Measurements from ENCODE around the gene WNT9B. TPM values are rescaled to one million over a fixed set of nuclear protein-coding genes. Genes with fewer than 3 reads are reported as not detected.
A peak's percentile ranks its signal among the peaks of the same experiment; 100 is the strongest.

Gene WNT9B
- total and polyA plus RNA-seq, 2 experiments from 2014 or later, result 0.17 TPM; not detected in 1

- Histone ChIP-seq H3K79me2 (replicated peaks; ENCODE audit: insufficient read depth) (no peaks in the 10 kb centered on the region), H3K27me3 (ENCODE audit: insufficient read depth) (no peaks in the 10 kb centered on the region), H3K4me2 (no peak overlapping the region), H3K4me1 (ENCODE audit: insufficient read depth) (peaks cover 8% of the 10 kb centered on the region), H3K27ac (ENCODE audit: low read depth) (no peak overlapping the region), H3F3A (replicated peaks; ENCODE audit: low read depth) (no peaks in the 10 kb centered on the region), H3K36me3 (ENCODE audit: insufficient read depth) (no peaks in the 10 kb centered on the region), H2AFZ (peak overlapping the region; percentile 74; the same call in 1 of the 2 replicates), H3K9me2 (ENCODE audit: insufficient read depth) (0 out of 2 replicates have a peak, but pooled peaks cover 3% of the 10 kb centered on the region), H3K4me3 (no peak overlapping the region), H4K20me1 (replicated peaks; ENCODE audit: insufficient read depth) (no peaks in the 10 kb centered on the region)
- no peak overlapping the region for H3K27ac Mint-ChIP-seq
- no peaks in the 10 kb centered on the region for H3K36me3 Mint-ChIP-seq (ENCODE audit: low read depth)
- ATAC-seq (no peak), DNase-seq (ENCODE audit: low spot score) (no peak)
- peaks cover 6% of the 10 kb centered on the region for H3K27me3 Mint-ChIP-seq (ENCODE audit: insufficient read depth, low read depth, poor library complexity)
- H3K9me3 Mint-ChIP-seq, result peaks cover 7% of the 10 kb centered on the region; the same call in 2 of the 3 replicates
- no peak overlapping the region for H3K4me3 Mint-ChIP-seq
- H3K4me1 Mint-ChIP-seq, result peaks cover 8% of the 10 kb centered on the region; the same call in 2 of the 3 replicates
- no peak for TF ChIP-seq ZNF462 (CRISPR knock-in tag; IDR thresholded peaks at IDR 0.05)
- TF ChIP-seq STAT1 (IDR thresholded peaks at IDR 0.05; ENCODE audit: unreplicated experiment), result no peak
- TF ChIP-seq POLR2AphosphoS5 (IDR thresholded peaks at IDR 0.05; ENCODE audit: low read depth), result no peak
- no peak for TF ChIP-seq EZH2phosphoT487 (IDR thresholded peaks at IDR 0.05; ENCODE audit: unreplicated experiment)
- no peak for TF ChIP-seq ETS1 (IDR thresholded peaks at IDR 0.05)
- TF ChIP-seq ZNF331 (CRISPR knock-in tag; IDR thresholded peaks at IDR 0.05; ENCODE audit: low read depth), result no peak
- no peak for TF ChIP-seq REST (IDR thresholded peaks at IDR 0.05; ENCODE audit: unreplicated experiment)
- TF ChIP-seq ZNF114 (CRISPR knock-in tag; IDR thresholded peaks at IDR 0.05), result no peak
- TF ChIP-seq CTCF (conservative IDR thresholded peaks at IDR 0.05; ENCODE audit: low read depth in 2 of 2), result no peak
- TF ChIP-seq EZH2 (IDR thresholded peaks at IDR 0.05; ENCODE audit: low read depth, unreplicated experiment), result no peak
- TF ChIP-seq CREB1 (CRISPR knock-in tag; IDR thresholded peaks at IDR 0.05; ENCODE audit: low read depth), result no peak
- TF ChIP-seq JUNB (IDR thresholded peaks at IDR 0.05; ENCODE audit: unreplicated experiment), result no peak
- no peak for TF ChIP-seq NANOG (IDR thresholded peaks at IDR 0.05; ENCODE audit: borderline replicate concordance)
These were observed 42.6 kb downstream of the WNT9B start for GRCh38 chr17:46894024-46894423.

Measured in GM23338 (cell line).